HepG2 (cell line): ENCODE results near the gene CYBC1. TPM values are rescaled to one million over a fixed set of nuclear protein-coding genes. Genes with fewer than 3 reads are reported as not detected.

ENCODE experiments used
- CENPT ChIP-seq: sonication (generic); formaldehyde crosslinking; IDR thresholded peaks from 2 replicates; pipeline ENCODE4 v1.8.0; 2022; ENCODE audit warnings: low read depth, mild to moderate bottlenecking, moderate library complexity, missing genetic modification reagents
- ELF4 ChIP-seq: sonication (generic); formaldehyde crosslinking; IDR thresholded peaks from 2 replicates; pipeline ENCODE4 v1.5.0; 2020; ENCODE audit warnings: missing genetic modification reagents, mild to moderate bottlenecking, moderate library complexity, borderline replicate concordance
- GATAD2A ChIP-seq: IDR thresholded peaks from 2 replicates; pipeline ENCODE4 v1.6.1; 2016
- LCORL ChIP-seq, 2 experiments: fragments of 450-650 bp in 1 of 2; sonication (generic) in 1 of 2; formaldehyde crosslinking in 1 of 2; IDR thresholded peaks; 2 replicates each; pipeline versions ENCODE4 v1.5.0 to v1.6.1; 2017 to 2020; ENCODE audit warnings: antibody characterized with exemption in 1 of 2, missing genetic modification reagents in 1 of 2
- NFE2L1 ChIP-seq: sonication (generic); formaldehyde crosslinking; IDR thresholded peaks from 2 replicates; pipeline ENCODE4 v1.4.0; 2020; ENCODE audit warnings: missing genetic modification reagents, mild to moderate bottlenecking, borderline replicate concordance
- NFYC ChIP-seq: IDR thresholded peaks from 2 replicates; pipeline ENCODE4 v1.6.1; 2016; ENCODE audit warnings: missing genetic modification reagents, missing compliant biosample characterization
- RAD21 ChIP-seq: fragments of 450-650 bp; formaldehyde crosslinking; IDR thresholded peaks from 2 replicates; pipeline ENCODE4 v1.5.0; 2020; ENCODE audit warnings: mild to moderate bottlenecking
- RELA ChIP-seq: sonication (generic); formaldehyde crosslinking; IDR thresholded peaks from 2 replicates; pipeline ENCODE4 v1.4.0; 2020; ENCODE audit warnings: missing genetic modification reagents
- REXO4 ChIP-seq: sonication (generic); formaldehyde crosslinking; IDR thresholded peaks from 2 replicates; pipeline ENCODE4 v1.8.0; 2022; ENCODE audit warnings: missing genetic modification reagents, mild to moderate bottlenecking, borderline replicate concordance
- RFXAP ChIP-seq: sonication (generic); formaldehyde crosslinking; IDR thresholded peaks from 2 replicates; pipeline ENCODE4 v1.4.0; 2020; ENCODE audit warnings: missing genetic modification reagents, borderline replicate concordance
- RORA ChIP-seq: sonication (generic); formaldehyde crosslinking; IDR thresholded peaks from 2 replicates; pipeline ENCODE4 v1.5.0; 2020; ENCODE audit warnings: mild to moderate bottlenecking, missing genetic modification reagents, moderate library complexity
- SIX4 ChIP-seq: sonication (generic); formaldehyde crosslinking; IDR thresholded peaks from 2 replicates; pipeline ENCODE4 v1.4.0; 2020; ENCODE audit warnings: missing genetic modification reagents
- SP1 ChIP-seq, 2 experiments: fragments of 450-650 bp in 1 of 2; sonication (generic) in 1 of 2; formaldehyde crosslinking in 1 of 2; IDR thresholded peaks; 2 replicates each; pipeline versions ENCODE4 v1.4.0 to v1.6.1; 2016 to 2020; ENCODE audit warnings: missing genetic modification reagents in 1 of 2
- TFAP4 ChIP-seq: sonication (generic); IDR thresholded peaks from 2 replicates; pipeline ENCODE4 v1.6.1; 2016; ENCODE audit warnings: low read depth, borderline replicate concordance
- ZC3H4 ChIP-seq: sonication (generic); formaldehyde crosslinking; IDR thresholded peaks from 2 replicates; pipeline ENCODE4 v1.4.0; 2020; ENCODE audit warnings: missing genetic modification reagents, borderline replicate concordance
- ZNF121 ChIP-seq: sonication (generic); formaldehyde crosslinking; IDR thresholded peaks from 2 replicates; pipeline ENCODE4 v1.5.0; 2020; ENCODE audit warnings: mild to moderate bottlenecking, missing genetic modification reagents
- ZNF253 ChIP-seq: sonication (generic); formaldehyde crosslinking; IDR thresholded peaks from 2 replicates; pipeline ENCODE4 v1.8.0; 2022; ENCODE audit warnings: mild to moderate bottlenecking, missing genetic modification reagents, borderline replicate concordance
- ZNF468 ChIP-seq: sonication (generic); formaldehyde crosslinking; IDR thresholded peaks from 2 replicates; pipeline ENCODE4 v1.8.0; 2022; ENCODE audit warnings: mild to moderate bottlenecking, moderate library complexity, missing genetic modification reagents
- ZNF572 ChIP-seq: sonication (generic); formaldehyde crosslinking; IDR thresholded peaks from 2 replicates; pipeline ENCODE4 v1.5.1; 2020; ENCODE audit warnings: mild to moderate bottlenecking, missing genetic modification reagents
- ZNF574 ChIP-seq: sonication (generic); formaldehyde crosslinking; IDR thresholded peaks from 2 replicates; pipeline ENCODE4 v1.4.0; 2020; ENCODE audit warnings: missing genetic modification reagents
- ZNF619 ChIP-seq: sonication (generic); formaldehyde crosslinking; IDR thresholded peaks from 2 replicates; pipeline ENCODE4 v1.4.0; 2020; ENCODE audit warnings: mild to moderate bottlenecking, missing genetic modification reagents
- ZNF674 ChIP-seq: sonication (generic); formaldehyde crosslinking; IDR thresholded peaks from 2 replicates; pipeline ENCODE4 v1.5.0; 2020; ENCODE audit warnings: low read depth, mild to moderate bottlenecking, missing genetic modification reagents
- ZNF709 ChIP-seq: sonication (generic); formaldehyde crosslinking; IDR thresholded peaks from 2 replicates; pipeline ENCODE4 v1.5.0; 2020; ENCODE audit warnings: mild to moderate bottlenecking, missing genetic modification reagents
- ZNF740 ChIP-seq: sonication (generic); formaldehyde crosslinking; IDR thresholded peaks from 2 replicates; pipeline ENCODE4 v1.4.0; 2020; ENCODE audit warnings: missing genetic modification reagents
- ZNF784 ChIP-seq: sonication (generic); formaldehyde crosslinking; IDR thresholded peaks from 2 replicates; pipeline ENCODE4 v1.5.1; 2020; ENCODE audit warnings: missing genetic modification reagents, mild to moderate bottlenecking, borderline replicate concordance
- ZSCAN20 ChIP-seq: sonication (generic); formaldehyde crosslinking; IDR thresholded peaks from 2 replicates; pipeline ENCODE4 v1.4.0; 2020; ENCODE audit warnings: missing genetic modification reagents, mild to moderate bottlenecking, borderline replicate concordance
- polyA plus RNA-seq, 8 experiments: library from polyadenylated mRNA; depleted of rRNA in 3 of 8; stranded (reverse) in 7 of 8; unstranded in 1 of 8; fragments of >200 nt; fragmentation: Illumina TruSeq in 4 of 8; extraction: Trizol in 4 of 8; gene quantifications; 2 replicates each; pipeline versions ENCODE4 v1.2.1 to v1.2.3, GENCODE V29; 2011 to 2016; ENCODE audit warnings: low read depth in 4 of 8, missing spikeins in 1 of 8, mixed read lengths in 1 of 8; ENCODE audit not compliant: insufficient read depth in 1 of 8
- total RNA-seq, 5 experiments: library from RNA; depleted of rRNA; stranded (reverse); fragments of >200 nt; fragmentation: Illumina TruSeq; extraction: Trizol; gene quantifications; 2 replicates each; pipeline ENCODE4 v1.2.3, GENCODE V29; 2016; ENCODE audit warnings: low read depth in 1 of 5

The CYBC1 gene
- total and polyA plus RNA-seq, 2 of the 13 experiments (the other 11 are each of a cell fraction or from before 2014, with no cell fraction given): 43.4 to 44.1 TPM

- 0 out of 2 replicates have a peak, but pooled peaks have one; percentile 30 for TF ChIP-seq ZNF572
- no peak for TF ChIP-seq RORA
- peak; percentile 51 for TF ChIP-seq NFYC (CRISPR knock-in tag)
- no peak for TF ChIP-seq GATAD2A (CRISPR knock-in tag)
- peak; percentile 55; the same call in 1 of the 2 replicates for TF ChIP-seq RAD21 (CRISPR knock-in tag)
- TF ChIP-seq ZSCAN20 (CRISPR knock-in tag): no peak; the same call in 1 of the 2 replicates
- TF ChIP-seq TFAP4: no peak
- TF ChIP-seq ZNF468 (CRISPR knock-in tag): 0 out of 2 replicates have a peak, but pooled peaks have one; percentile 17
- peak; percentile 60; the same call in 1 of the 2 replicates for TF ChIP-seq ZNF253 (CRISPR knock-in tag)
- TF ChIP-seq ZNF619: peak; percentile 70; the same call in 1 of the 2 replicates
- peak; percentile 75 for TF ChIP-seq RELA
- TF ChIP-seq ZNF740 (CRISPR knock-in tag): no peak
- no peak for TF ChIP-seq LCORL (IDR thresholded peaks at IDR 0.05)
- TF ChIP-seq LCORL (CRISPR knock-in tag; IDR thresholded peaks at IDR 0.05): peak; percentile 69; the same call in 1 of the 2 replicates
- TF ChIP-seq REXO4 (CRISPR knock-in tag): no peak
- peak; percentile 78; the same call in 1 of the 2 replicates for TF ChIP-seq RFXAP (CRISPR knock-in tag)
- TF ChIP-seq ZNF709 (CRISPR knock-in tag): peak; percentile 91
- TF ChIP-seq SP1 (IDR thresholded peaks at IDR 0.05): 0 out of 2 replicates have a peak, but pooled peaks have one; percentile 41
- TF ChIP-seq SP1 (CRISPR knock-in tag; IDR thresholded peaks at IDR 0.05): peak; percentile 95
- TF ChIP-seq NFE2L1 (CRISPR knock-in tag): no peak
- no peak for TF ChIP-seq SIX4 (CRISPR knock-in tag)
- TF ChIP-seq ZC3H4: no peak
- peak; percentile 85; the same call in 1 of the 2 replicates for TF ChIP-seq ZNF574 (CRISPR knock-in tag)
- peak; percentile 57; the same call in 1 of the 2 replicates for TF ChIP-seq ZNF784
- peak; percentile 100 for TF ChIP-seq ELF4 (CRISPR knock-in tag)
- no peak for TF ChIP-seq CENPT (CRISPR knock-in tag)
- peak; percentile 59; the same call in 1 of the 2 replicates for TF ChIP-seq ZNF674 (CRISPR knock-in tag)
- no peak for TF ChIP-seq ZNF121 (CRISPR knock-in tag)
These were observed at the start of gene CYBC1 (continued) for GRCh38 chr17:82450357-82451106.
